ENCODE measurements around the gene RASGRP2.

DNA sequence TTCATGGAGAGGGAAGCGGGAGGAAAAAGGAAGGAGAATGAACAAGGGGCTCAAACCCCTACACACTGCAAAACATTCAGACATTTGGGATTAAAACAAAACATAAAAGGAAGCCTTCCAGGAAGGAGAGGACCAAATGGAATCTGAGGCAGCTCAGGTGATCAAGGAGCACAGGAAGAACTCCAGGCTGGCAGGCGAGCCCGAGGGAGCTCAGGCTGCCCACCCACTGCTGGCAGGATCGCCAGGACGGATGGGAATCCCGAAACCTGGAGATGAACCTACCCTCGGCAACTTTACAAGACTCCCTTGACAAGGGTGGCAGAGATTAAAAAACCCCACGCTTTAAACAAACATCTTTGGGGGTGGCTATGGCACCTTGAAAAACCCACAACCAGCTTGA is 20.8 kb upstream of the RASGRP2 start:
- no peak; the same call in 1 of the 2 replicates for TF ChIP-seq POLR2AphosphoS5 (IDR thresholded peaks at IDR 0.05; ENCODE audit: low read depth, low read length)
- TF ChIP-seq POLR2A (IDR thresholded peaks at IDR 0.05; ENCODE audit: low read depth, low read length), result no peak
- TF ChIP-seq TAF1 (IDR thresholded peaks at IDR 0.05; ENCODE audit: low read depth, low read length), result no peak
